Vagina (tissue), 2 donors: ENCODE results near the gene FAM124B.
"Not testable (repeated sequence)": the region's sequence is repeated elsewhere in the genome, so short reads cannot be mapped to it uniquely, and the experiment has no call there.

Experiments used
- POLR2AphosphoS5 ChIP-seq, 2 donors: sonication (generic); formaldehyde crosslinking; IDR thresholded peaks; one replicate each; pipeline ENCODE4 v1.9.0; 2017; ENCODE audit warnings: antibody characterized with exemption in 2 of 2, mild to moderate bottlenecking in 2 of 2, low read depth in 1 of 2; ENCODE audit not compliant: insufficient read depth in 1 of 2
- TF ChIP-seq, protein P1 (sequence below), 3 experiments: fragments of 450-650 bp in 2 of 3; fragments of 200-600 bp in 1 of 3; sonication (generic) in 1 of 3; IDR thresholded peaks; one replicate each; pipeline ENCODE4 v1.5.1; 2017 to 2019; ENCODE audit warnings: antibody characterized with exemption in 3 of 3, mild to moderate bottlenecking in 2 of 3, moderate library complexity in 2 of 3

DNA sequence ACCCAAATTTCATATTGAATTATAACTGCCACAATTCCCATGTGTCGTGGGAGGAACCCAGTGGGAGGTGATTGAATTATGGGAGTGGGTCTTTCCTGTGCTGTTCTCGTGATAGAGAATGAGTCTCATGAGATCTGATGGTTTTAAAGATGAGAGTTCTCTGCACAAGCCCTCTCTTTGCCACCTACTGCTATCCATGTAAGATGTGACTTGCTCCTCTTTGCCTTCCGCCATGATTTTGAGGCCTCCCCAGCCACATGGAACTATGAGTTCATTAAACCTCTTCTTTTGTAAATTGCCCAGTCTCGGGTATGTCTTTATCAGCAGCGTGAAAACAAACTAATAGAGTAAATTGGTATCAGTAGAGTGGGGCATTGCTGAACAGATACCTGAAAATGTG, 4.8 kb downstream of the FAM124B start:
- TF ChIP-seq, protein P1, sequence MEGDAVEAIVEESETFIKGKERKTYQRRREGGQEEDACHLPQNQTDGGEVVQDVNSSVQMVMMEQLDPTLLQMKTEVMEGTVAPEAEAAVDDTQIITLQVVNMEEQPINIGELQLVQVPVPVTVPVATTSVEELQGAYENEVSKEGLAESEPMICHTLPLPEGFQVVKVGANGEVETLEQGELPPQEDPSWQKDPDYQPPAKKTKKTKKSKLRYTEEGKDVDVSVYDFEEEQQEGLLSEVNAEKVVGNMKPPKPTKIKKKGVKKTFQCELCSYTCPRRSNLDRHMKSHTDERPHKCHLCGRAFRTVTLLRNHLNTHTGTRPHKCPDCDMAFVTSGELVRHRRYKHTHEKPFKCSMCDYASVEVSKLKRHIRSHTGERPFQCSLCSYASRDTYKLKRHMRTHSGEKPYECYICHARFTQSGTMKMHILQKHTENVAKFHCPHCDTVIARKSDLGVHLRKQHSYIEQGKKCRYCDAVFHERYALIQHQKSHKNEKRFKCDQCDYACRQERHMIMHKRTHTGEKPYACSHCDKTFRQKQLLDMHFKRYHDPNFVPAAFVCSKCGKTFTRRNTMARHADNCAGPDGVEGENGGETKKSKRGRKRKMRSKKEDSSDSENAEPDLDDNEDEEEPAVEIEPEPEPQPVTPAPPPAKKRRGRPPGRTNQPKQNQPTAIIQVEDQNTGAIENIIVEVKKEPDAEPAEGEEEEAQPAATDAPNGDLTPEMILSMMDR (IDR thresholded peaks at IDR 0.05), result not testable (repeated sequence)
- TF ChIP-seq POLR2AphosphoS5 (IDR thresholded peaks at IDR 0.05; ENCODE audit: insufficient read depth in 1 of 2, low read depth in 1 of 2), result not testable (repeated sequence)
